HG03432 (cell line): Measurements from ENCODE around the gene LSM10.

Experiments
- ATAC-seq: cut with Tn5 transposase; IDR thresholded peaks from one replicate; pipeline ENCODE4 v1.9.1; 2021; ENCODE audit warnings: mild to moderate bottlenecking, moderate library complexity; ENCODE audit not compliant: unreplicated experiment

Gene LSM10

GRCh38 chr1:36397378-36398230 lies at the start of gene LSM10:
TSS of gene LSM10 (minus strand) at chr1:36397908. CDS start at chr1:36394129, 3,779 bp downstream.
- ATAC-seq = peak; percentile 91

GRCh38 chr1:36447450-36447849 lies 49.7 kb upstream of the LSM10 start:
- ATAC-seq = no peak

GRCh38 chr1:36446746-36447145 lies 49.0 kb upstream of the LSM10 start:
- ATAC-seq = no peak

GRCh38 chr1:36446271-36446670 lies 48.6 kb upstream of the LSM10 start:
- ATAC-seq = no peak

- no peak for ATAC-seq
Observed at GRCh38 chr1:36443297-36443696, 45.6 kb upstream of the LSM10 start.

GRCh38 chr1:36442337-36442736 lies 44.6 kb upstream of the LSM10 start:
- no peak for ATAC-seq

GRCh38 chr1:36440646-36441045 lies 42.9 kb upstream of the LSM10 start:
- ATAC-seq = no peak

GRCh38 chr1:36440044-36440443 lies 42.3 kb upstream of the LSM10 start:
- ATAC-seq = no peak

- ATAC-seq = no peak
Observed at GRCh38 chr1:36438715-36439114, 41.0 kb upstream of the LSM10 start.

GRCh38 chr1:36436821-36437220 lies 39.1 kb upstream of the LSM10 start:
- ATAC-seq = no peak

GRCh38 chr1:36433102-36433501 lies 35.4 kb upstream of the LSM10 start:
- no peak for ATAC-seq

- no peak for ATAC-seq
Observed at GRCh38 chr1:36432616-36433015, 34.9 kb upstream of the LSM10 start.

GRCh38 chr1:36425791-36426190 lies 28.1 kb upstream of the LSM10 start:
- ATAC-seq = no peak

- no peak for ATAC-seq
Observed at GRCh38 chr1:36421649-36422048, 23.9 kb upstream of the LSM10 start.

- peak; percentile 60 for ATAC-seq
Observed at GRCh38 chr1:36420836-36421317, 23.2 kb upstream of the LSM10 start.

GRCh38 chr1:36420409-36420808 lies 22.7 kb upstream of the LSM10 start:
- ATAC-seq = no peak

GRCh38 chr1:36419569-36419968 lies 21.9 kb upstream of the LSM10 start:
- ATAC-seq = no peak

GRCh38 chr1:36419140-36419539 lies 21.4 kb upstream of the LSM10 start:
- no peak for ATAC-seq

GRCh38 chr1:36417931-36418330 lies 20.2 kb upstream of the LSM10 start:
- ATAC-seq = no peak

- ATAC-seq = no peak
Observed at GRCh38 chr1:36415661-36416326, 18.1 kb upstream of the LSM10 start.

GRCh38 chr1:36414384-36414783 lies 16.7 kb upstream of the LSM10 start:
- no peak for ATAC-seq
